AG20443 (cell line): ENCODE measurements around the gene ASMTL.
A peak's percentile ranks its signal among the peaks of the same experiment; 100 is the strongest.
"Not testable (repeated sequence)": the region's sequence is repeated elsewhere in the genome, so short reads cannot be mapped to it uniquely, and the experiment has no call there.

ENCODE experiments used
- DNase-seq: peaks from one replicate; pipeline ENCODE4 v3.0.0; 2012; ENCODE audit warnings: low spot score, mixed read lengths

The ASMTL gene

GRCh38 chrX:1433646-1434357 is 18.9 kb downstream of the ASMTL start:
- no peak for DNase-seq

GRCh38 chrX:1430451-1430850 is 22.3 kb downstream of the ASMTL start:
- no peak for DNase-seq

DNA sequence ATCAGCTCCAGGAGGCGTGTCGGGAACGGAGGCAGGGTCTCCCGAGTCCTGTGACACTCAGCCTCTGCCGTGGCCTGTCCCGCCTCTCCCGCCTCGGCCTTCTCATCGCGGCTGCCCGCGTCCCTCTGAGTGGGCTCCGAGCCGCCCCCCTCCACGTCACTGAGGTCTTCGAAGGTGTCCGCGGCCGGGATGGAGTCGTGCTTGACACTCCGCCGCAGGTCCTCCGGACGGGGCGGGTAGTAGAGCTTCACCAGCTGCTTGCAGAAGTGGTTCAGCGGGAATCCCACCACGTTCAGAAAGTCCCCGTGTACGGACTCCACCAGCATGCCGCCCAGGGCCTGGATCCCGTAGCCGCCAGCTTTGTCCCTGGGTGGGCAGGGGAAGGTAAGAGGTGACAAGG is 25.0 kb downstream of the ASMTL start:
- peak; percentile 3 for DNase-seq

DNA sequence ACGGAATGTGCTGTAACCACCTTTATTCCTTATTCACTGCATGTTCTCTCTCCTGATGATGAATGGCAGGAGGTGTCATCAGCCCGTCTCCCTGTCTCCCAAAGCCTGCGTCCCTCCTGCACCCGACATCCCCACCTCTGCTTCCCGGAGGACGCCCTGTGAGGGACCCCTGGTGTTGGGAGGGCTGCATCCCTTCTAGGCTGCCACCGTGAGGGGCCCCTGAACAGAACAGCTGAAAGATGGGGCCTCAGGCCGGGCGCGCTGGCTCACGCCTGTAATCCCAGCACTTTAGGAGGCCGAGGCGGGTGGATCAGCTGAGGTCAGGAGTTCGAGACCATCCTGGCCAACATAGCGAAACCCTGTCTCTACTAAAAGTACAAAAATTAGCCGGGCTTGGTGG is 26.4 kb downstream of the ASMTL start:
- peak; percentile 4 for DNase-seq

- DNase-seq = peak; percentile 1
Measured at GRCh38 chrX:1425381-1425780, 27.3 kb downstream of the ASMTL start.

GRCh38 chrX:1424147-1424851 is 28.4 kb downstream of the ASMTL start:
- DNase-seq = no peak

DNA sequence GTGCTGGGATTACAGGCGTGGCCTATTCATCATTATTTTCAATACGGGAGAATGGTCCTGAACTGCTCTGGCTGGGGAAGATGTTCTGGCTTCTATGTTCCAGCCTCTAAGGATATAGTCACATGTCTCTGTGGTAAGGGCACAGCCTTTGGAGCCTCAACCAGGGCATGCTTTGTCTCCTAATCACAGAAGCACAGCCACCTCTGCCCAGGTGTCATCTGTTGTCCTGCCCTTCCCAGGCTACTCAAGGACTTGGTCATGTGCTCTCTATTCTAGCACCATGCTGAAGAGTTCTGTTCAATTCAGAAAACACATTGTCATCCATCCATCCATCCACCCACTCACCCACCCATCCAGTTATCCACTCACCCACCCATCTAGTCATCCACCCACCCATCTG is 29.5 kb downstream of the ASMTL start:
- DNase-seq = no peak

DNA sequence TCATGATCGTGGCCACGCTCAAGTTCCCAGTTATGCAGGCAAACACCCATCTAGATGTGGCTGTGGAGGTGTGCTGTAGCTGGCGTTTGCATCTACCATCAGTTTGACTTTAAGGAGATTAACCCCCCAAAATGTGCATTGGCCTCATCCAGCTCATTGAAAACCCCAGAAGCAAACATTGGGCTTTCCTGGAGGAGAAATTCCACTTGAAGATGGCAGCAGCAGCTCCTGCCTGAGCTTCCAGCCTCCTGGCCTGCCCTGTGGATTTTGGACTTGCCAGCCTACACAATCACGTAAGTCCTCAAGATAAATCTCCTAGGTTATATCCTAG is 30.6 kb downstream of the ASMTL start:
- DNase-seq = peak; percentile 0

DNA sequence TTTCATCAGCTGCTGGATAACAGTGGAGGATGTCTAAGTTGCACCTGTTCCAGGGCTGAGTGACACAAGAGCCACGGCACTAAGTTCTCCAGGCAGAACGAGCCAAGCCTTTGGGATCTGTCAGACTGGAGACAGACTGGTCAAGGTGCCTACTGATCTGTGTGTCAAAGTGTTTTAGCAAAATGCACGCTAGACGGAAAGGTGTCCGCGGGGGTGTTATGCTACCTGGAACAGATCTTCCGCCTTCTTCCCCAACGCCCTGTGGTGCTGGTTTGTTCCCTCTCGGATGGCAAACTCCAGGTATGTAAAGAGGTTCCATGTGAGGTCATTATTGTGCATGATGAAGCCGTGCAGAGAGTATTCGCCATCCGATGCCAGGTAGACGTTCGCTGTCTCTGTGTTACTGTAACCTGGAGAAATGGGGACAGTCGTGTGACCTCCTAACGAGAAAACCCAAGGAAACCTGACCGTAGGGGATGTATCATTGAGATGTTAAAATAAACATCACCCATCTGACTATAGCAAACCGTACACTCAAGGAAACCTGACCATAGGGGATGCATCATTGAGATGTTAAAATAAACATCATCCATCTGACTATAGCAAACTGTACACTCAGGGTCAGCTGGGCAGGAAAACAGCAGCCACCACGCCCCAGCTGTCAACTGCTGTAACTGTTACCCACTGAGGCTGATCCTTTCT is 31.1 kb downstream of the ASMTL start:
- peak; percentile 6 for DNase-seq

- DNase-seq = peak; percentile 12
Measured at GRCh38 chrX:1420371-1420770, 32.3 kb downstream of the ASMTL start.

DNA sequence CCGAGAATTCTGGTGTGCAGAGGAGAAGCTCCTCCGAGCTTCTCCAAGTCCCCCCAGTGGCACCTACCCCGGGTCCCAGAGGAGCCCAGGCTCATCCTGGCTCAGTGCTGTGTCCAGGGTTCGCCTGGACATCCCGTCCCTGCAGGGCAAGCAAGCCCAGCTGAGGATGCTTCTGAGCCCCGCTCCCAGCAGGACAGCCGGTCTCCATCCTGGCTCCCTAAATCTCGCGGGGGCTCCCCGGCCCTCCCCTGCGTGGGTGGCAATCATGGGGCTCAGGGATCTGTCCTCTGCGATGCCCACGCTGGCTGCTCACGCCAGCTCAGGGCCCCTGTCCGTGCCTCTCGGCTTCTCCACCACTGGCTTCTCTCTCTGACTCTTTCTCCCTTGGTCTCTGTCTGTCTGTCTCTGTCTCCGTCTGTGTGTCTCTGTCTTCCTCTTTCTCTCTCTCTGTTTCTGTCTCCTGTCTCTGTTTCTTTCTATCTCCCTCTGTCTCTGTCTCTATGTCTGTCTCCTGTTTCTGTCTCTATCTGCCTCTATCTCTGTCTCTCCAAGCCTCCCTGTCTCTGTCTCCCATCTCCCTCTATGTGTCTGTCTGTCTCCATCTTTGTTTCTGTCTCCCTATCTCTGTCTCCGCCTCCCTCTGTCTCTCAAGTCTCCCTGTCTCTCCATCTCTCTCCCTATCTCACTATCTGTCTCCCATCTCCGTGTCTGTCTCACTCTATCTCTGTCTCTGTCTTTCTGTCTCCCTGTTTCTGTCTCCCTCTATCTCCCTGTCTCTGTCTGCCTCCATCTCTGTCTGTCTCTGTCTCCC is 33.0 kb downstream of the ASMTL start:
- DNase-seq = peak; percentile 11

DNA sequence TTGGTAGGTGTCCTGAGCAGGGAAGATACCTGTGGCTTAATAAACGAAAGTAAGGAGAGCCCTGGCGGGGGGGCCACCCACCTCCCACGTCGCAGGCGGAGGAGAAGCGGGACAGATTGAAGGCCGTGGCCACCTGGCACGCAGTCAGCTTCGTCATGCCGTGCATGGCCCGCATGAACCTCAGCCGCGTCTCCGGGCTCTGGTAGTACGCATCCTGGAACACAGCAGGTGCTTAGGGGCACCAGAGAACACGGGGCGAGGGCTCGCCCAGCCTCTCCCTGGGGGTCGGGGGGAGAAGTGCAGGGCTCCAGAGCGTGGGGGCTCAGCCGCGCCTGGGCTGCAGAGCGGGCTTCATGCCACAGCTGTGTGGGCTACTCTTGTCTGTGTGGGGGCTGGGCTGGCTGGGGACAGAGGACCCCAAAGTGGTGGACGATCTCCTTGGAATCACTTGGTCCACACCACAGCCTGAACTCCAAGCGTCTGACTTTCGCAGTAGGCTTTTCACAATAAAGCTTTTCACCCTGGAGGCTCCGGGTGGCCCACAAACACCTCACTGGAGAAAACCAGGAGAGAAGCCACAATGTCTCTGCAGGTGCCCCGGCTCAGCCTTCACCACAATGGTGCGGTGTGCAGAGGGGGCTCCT is 33.7 kb downstream of the ASMTL start:
- DNase-seq = peak; percentile 17

- no peak for DNase-seq
Measured at GRCh38 chrX:1417921-1418771, 34.6 kb downstream of the ASMTL start.

DNA sequence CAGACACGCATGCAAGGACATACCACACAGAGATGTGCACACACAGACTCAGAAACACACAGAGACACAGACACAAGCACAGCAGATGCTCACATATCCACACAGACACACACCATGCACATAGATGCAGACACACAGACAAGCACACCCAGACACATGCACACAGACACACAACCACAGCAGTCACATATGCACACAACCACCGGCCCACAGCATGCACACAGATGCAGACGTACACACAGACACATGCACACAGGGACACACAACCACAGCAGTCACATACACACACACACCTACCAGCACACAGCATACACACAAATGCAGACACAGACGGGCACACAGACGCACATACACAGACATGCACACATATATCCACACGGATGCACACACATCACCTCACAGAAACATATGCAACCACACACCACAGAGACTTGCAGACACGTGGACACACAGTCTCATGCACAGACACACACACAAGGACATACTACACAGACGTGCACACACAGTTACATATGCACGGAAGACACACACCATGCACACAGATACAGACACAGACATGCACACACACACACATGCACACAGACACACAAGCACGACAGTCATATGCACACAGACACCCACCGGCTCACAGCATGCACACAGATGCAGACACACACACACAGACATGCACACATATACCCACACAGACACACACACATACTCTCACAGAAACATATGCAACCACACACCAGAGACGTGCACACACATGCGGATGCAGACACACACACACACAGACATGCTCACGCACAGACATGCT is 35.5 kb downstream of the ASMTL start:
- no peak for DNase-seq

GRCh38 chrX:1416327-1416784 is 36.4 kb downstream of the ASMTL start:
- DNase-seq = peak; percentile 1

DNA sequence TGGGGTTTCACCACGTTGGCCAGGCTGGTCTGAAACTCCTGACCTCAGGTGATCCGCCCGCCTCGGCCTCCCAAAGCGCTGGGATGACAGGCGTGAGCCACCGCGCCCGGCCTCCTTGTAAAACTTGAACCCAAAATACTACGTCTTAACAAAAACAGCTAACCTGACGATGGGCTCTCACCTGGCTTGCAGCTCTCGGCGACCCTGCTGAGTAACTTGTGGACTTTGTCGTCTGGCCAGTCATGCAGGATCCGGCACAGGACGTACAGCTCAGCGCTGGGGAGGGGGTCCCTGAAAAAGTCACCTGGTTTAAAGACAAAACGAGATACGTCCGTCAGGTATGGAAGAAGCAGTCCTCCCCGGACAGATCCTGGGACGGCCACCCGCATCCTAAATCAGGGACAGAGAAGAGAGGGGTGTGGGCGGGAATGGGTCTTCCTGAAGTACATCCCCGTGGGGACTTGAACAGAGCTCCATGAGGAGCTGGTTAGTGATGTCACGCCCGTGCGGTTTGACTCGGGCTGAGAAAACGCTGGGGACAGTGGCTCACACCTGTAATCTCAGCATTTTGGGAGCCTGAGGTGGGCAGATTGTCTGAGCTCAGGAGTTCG is 40.1 kb downstream of the ASMTL start:
- no peak for DNase-seq

DNA sequence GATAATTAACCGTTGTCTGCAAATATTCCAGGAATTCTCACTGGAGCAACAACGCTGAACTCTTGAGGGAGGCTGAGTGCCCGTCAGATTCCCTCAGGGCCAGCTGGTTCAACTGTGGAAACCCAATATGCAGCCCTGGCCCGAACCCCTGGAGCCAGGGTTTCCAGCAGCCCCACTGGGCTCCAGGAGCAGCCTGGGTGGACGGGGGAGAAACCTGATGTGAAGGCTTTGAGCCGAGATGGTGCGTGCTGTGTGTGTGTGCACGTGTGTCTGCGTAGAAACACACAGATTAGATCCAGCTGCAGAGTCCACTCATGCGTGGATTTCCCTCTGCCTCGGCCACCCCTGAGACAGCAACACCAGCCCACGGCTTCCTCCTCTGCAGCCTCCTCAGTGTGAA is 41.4 kb downstream of the ASMTL start:
- DNase-seq = peak; percentile 1

DNA sequence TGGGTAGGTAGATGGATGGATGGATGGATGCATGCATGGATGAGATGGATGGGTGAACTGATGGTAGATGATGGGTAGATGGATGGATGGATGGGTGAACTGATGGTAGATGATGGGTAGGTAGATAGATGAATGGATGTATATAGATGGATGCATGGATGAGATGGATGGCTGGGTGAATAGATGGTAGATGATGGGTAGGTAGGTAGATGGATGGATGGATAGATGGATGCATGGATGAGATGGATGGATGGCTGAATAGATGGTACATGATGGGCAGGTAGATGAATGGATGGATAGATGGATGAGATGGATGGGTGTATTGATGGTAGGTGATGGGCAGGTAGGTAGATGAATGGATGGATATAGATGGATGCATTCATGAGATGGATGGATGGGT is 45.7 kb downstream of the ASMTL start:
- no peak for DNase-seq

- not testable (repeated sequence) for DNase-seq
Measured at GRCh38 chrX:1405769-1406168, 46.9 kb downstream of the ASMTL start.

DNA sequence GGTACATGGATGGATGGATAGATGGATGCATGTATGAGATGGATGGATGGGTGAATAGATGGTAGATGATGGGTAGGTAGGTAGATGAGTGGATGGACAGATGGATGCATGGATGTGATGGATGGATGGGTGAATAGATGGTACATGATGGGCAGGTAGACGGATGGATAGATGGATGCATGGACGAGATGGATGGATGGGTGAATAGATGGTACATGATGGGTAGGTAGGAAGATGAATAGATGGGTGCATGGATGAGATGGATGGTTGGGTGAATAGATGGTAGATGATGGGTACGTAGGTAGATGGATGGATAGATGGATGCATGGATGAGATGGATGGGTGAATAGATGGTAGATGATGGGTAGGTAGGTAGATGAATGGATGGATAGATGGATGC is 48.8 kb downstream of the ASMTL start:
- not testable (repeated sequence) for DNase-seq
